OCI-LY1 (cell line): ENCODE data around the gene MAP1LC3C.

ENCODE experiments used
- H2AFZ ChIP-seq: fragments of 200-600 bp; sonication (generic), shearing (Covaris generic); 2 replicates; pipeline ENCODE4 v1.6.0; 2014; ENCODE audit warnings: antibody characterized with exemption, mild to moderate bottlenecking, low read length
- H3F3A ChIP-seq: fragments of 200-600 bp; sonication (generic), shearing (Covaris generic); 2 replicates; pipeline ENCODE4 v1.6.0; 2014; ENCODE audit warnings: mild to moderate bottlenecking, antibody characterized with exemption, low read length, moderate library complexity; ENCODE audit not compliant: insufficient read depth
- H3K27ac ChIP-seq: fragments of 200-600 bp; sonication (generic); 2 replicates; pipeline ENCODE4 v1.5.1; 2014; ENCODE audit warnings: low read length, mixed run types, mild to moderate bottlenecking, low read depth; ENCODE audit not compliant: poor library complexity, severe bottlenecking
- H3K27me3 ChIP-seq: fragments of 200-600 bp; sonication (generic); 2 replicates; pipeline ENCODE4 v1.6.0; 2014; ENCODE audit warnings: antibody characterized with exemption, mild to moderate bottlenecking, low read length, moderate library complexity; ENCODE audit not compliant: insufficient read depth
- H3K36me3 ChIP-seq: fragments of 200-600 bp; sonication (generic); 2 replicates; pipeline ENCODE4 v1.6.1; 2014; ENCODE audit warnings: mild to moderate bottlenecking, antibody characterized with exemption, low read length, moderate library complexity, mixed read lengths; ENCODE audit not compliant: insufficient read depth
- H3K4me1 ChIP-seq: fragments of 200-600 bp; sonication (generic); 2 replicates; pipeline ENCODE4 v1.5.1; 2014; ENCODE audit warnings: mild to moderate bottlenecking, low read length, moderate library complexity; ENCODE audit not compliant: insufficient read depth, severe bottlenecking
- H3K4me2 ChIP-seq: fragments of 200-600 bp; sonication (generic), shearing (Covaris generic); 2 replicates; pipeline ENCODE4 v1.6.1; 2014; ENCODE audit warnings: low read length
- H3K4me3 ChIP-seq: fragments of 200-600 bp; sonication (generic); 2 replicates; pipeline ENCODE4 v1.5.1; 2014; ENCODE audit warnings: low read length, low read depth, mild to moderate bottlenecking, mixed read lengths; ENCODE audit not compliant: poor library complexity, severe bottlenecking
- H3K79me2 ChIP-seq: fragments of 200-600 bp; shearing (Covaris generic); 2 replicates; pipeline ENCODE4 v1.6.1; 2016; ENCODE audit warnings: mixed run types, low read length, mixed read lengths; ENCODE audit not compliant: insufficient read depth
- H3K9ac ChIP-seq: fragments of 200-600 bp; sonication (generic), shearing (Covaris generic); 2 replicates; pipeline ENCODE4 v1.6.1; 2014; ENCODE audit warnings: mild to moderate bottlenecking, low read length, mixed read lengths
- H3K9me2 ChIP-seq: fragments of 200-600 bp; sonication (generic), shearing (Covaris generic); 2 replicates; pipeline ENCODE4 v1.6.1; 2014; ENCODE audit warnings: low read depth, mild to moderate bottlenecking, low read length, mixed read lengths
- H3K9me3 ChIP-seq: fragments of 200-600 bp; shearing (Covaris generic); 2 replicates; pipeline ENCODE4 v1.6.1; 2014; ENCODE audit warnings: low read length, mixed read lengths
- H4K20me1 ChIP-seq: fragments of 200-600 bp; sonication (generic), shearing (Covaris generic); 2 replicates; pipeline ENCODE4 v1.6.0; 2016; ENCODE audit warnings: mild to moderate bottlenecking, low read length; ENCODE audit not compliant: insufficient read depth
- CTCF ChIP-seq: fragments of 200-600 bp; sonication (generic), shearing (Covaris generic); IDR thresholded peaks from 2 replicates; pipeline ENCODE4 v1.5.1; 2017; ENCODE audit warnings: mild to moderate bottlenecking, antibody characterized with exemption, low read length, moderate library complexity, mixed read lengths
- EZH2 ChIP-seq: fragments of 200-600 bp; sonication (generic), shearing (Covaris generic); IDR thresholded peaks from 2 replicates; pipeline ENCODE4 v1.8.0; 2017; ENCODE audit warnings: borderline replicate concordance, mixed run types, mild to moderate bottlenecking, antibody characterized with exemption, low read length, moderate library complexity, mixed read lengths

Gene MAP1LC3C

GRCh38 chr1:242005866-242006535, 7.1 kb upstream of the MAP1LC3C start:
- no peaks in the 10 kb centered on the region for H3K27me3 ChIP-seq
- no peaks in the 10 kb centered on the region for H4K20me1 ChIP-seq
- H3K4me2 ChIP-seq, result no peak overlapping the region
- no peaks in the 10 kb centered on the region for H3K9me3 ChIP-seq
- no peaks in the 10 kb centered on the region for H3F3A ChIP-seq
- no peak overlapping the region for H3K9ac ChIP-seq
- no peak overlapping the region for H3K27ac ChIP-seq
- no peaks in the 10 kb centered on the region for H3K79me2 ChIP-seq
- H3K36me3 ChIP-seq, result no peaks in the 10 kb centered on the region
- H3K4me1 ChIP-seq, result no peaks in the 10 kb centered on the region
- TF ChIP-seq EZH2 (no peak), CTCF (no peak)
- no peak overlapping the region for H3K4me3 ChIP-seq
- H3K9me2 ChIP-seq, result no peaks in the 10 kb centered on the region
- no peak overlapping the region for H2AFZ ChIP-seq

GRCh38 chr1:242004751-242005495, 6.0 kb upstream of the MAP1LC3C start:
- Histone ChIP-seq H3K9me3 (no peaks in the 10 kb centered on the region), H3K27ac (no peak overlapping the region), H3K9ac (no peak overlapping the region), H3K79me2 (no peaks in the 10 kb centered on the region), H3K4me2 (no peak overlapping the region), H3K4me3 (no peak overlapping the region), H3K9me2 (no peaks in the 10 kb centered on the region), H3K4me1 (no peaks in the 10 kb centered on the region), H4K20me1 (no peaks in the 10 kb centered on the region), H3K36me3 (no peaks in the 10 kb centered on the region), H2AFZ (no peak overlapping the region), H3F3A (no peaks in the 10 kb centered on the region), H3K27me3 (no peaks in the 10 kb centered on the region)
- no peak for TF ChIP-seq CTCF
- no peak for TF ChIP-seq EZH2

- no peak overlapping the region for H3K27ac ChIP-seq
- no peak overlapping the region for H3K4me2 ChIP-seq
- H3F3A ChIP-seq, result no peaks in the 10 kb centered on the region
- no peaks in the 10 kb centered on the region for H3K79me2 ChIP-seq
- no peaks in the 10 kb centered on the region for H3K27me3 ChIP-seq
- H3K9me2 ChIP-seq, result no peaks in the 10 kb centered on the region
- H3K4me1 ChIP-seq, result no peaks in the 10 kb centered on the region
- no peaks in the 10 kb centered on the region for H3K9me3 ChIP-seq
- H3K9ac ChIP-seq, result no peak overlapping the region
- no peaks in the 10 kb centered on the region for H4K20me1 ChIP-seq
- no peak overlapping the region for H3K4me3 ChIP-seq
- TF ChIP-seq EZH2 (no peak), CTCF (no peak)
- H2AFZ ChIP-seq, result no peak overlapping the region
- no peaks in the 10 kb centered on the region for H3K36me3 ChIP-seq
Measured at GRCh38 chr1:242002510-242002909, 3.6 kb upstream of the MAP1LC3C start.
